ENCODE data around the gene NGB.

The NGB gene

DNA sequence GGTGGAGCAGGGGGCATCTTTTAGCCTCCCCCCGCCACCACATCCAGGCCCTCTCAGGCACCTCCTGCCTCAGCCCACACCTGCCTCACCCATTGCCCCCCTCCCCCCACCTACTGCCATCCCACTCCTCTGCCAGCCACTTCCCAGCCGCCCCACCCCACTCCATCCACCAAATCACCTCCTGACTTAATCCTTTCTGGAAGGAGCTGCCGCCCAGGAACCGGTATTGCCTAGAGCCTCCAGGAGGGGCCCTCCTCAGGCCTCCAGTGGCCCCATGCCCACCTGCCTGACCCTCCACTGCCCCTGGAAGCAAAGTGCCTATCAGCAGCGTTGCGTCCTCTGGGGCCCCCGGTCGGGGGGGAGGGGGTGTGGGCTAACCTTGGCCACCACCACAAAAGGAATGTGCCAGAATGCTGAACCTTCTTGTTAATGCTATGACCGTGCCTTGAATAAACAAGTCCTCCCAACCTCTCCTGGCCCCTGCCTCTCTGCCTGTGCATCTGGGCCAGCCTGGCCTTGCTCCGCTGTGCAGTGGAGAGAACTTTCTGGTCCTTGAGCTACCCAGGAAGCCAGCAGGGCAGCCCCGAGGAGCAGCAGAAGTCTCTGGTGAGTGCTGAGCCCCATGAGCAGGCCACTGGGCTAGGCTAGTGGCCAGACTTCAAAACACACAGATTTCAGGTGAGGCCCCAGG lies 11.8 kb downstream of the NGB start:
- no peak for DNase-seq (ENCODE audit: low read depth)
- TF ChIP-seq, protein P1, sequence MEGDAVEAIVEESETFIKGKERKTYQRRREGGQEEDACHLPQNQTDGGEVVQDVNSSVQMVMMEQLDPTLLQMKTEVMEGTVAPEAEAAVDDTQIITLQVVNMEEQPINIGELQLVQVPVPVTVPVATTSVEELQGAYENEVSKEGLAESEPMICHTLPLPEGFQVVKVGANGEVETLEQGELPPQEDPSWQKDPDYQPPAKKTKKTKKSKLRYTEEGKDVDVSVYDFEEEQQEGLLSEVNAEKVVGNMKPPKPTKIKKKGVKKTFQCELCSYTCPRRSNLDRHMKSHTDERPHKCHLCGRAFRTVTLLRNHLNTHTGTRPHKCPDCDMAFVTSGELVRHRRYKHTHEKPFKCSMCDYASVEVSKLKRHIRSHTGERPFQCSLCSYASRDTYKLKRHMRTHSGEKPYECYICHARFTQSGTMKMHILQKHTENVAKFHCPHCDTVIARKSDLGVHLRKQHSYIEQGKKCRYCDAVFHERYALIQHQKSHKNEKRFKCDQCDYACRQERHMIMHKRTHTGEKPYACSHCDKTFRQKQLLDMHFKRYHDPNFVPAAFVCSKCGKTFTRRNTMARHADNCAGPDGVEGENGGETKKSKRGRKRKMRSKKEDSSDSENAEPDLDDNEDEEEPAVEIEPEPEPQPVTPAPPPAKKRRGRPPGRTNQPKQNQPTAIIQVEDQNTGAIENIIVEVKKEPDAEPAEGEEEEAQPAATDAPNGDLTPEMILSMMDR (IDR thresholded peaks at IDR 0.05; ENCODE audit: low read length, missing control alignments): no peak
- H3K4me3 ChIP-seq (replicated peaks; ENCODE audit: low read depth, low read length): no peak overlapping the region

DNA sequence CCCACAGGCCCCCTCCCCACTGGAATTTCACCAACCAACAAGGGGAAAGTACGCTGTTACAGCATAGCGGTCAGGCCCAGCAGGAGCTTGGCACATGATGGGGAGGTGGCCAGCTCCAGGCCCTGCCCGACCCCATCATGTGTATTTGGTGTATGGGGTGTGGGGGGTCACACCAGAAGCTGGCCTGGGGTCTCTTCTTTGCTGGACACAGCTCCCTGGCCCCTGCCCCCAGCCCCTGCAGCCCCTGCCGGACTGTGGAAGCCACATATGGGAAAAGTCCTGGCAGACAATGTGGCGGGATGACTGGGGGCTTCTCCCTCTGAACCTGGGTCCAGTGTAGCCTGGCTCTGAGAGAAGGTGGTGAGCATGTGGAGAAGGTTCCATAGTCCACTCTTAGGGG lies 12.4 kb downstream of the NGB start:
- TF ChIP-seq, protein P1 (IDR thresholded peaks at IDR 0.05; ENCODE audit: low read length, missing control alignments): no peak
- no peak overlapping the region for H3K4me3 ChIP-seq (replicated peaks; ENCODE audit: low read depth, low read length)
- DNase-seq (ENCODE audit: low read depth): no peak

DNA sequence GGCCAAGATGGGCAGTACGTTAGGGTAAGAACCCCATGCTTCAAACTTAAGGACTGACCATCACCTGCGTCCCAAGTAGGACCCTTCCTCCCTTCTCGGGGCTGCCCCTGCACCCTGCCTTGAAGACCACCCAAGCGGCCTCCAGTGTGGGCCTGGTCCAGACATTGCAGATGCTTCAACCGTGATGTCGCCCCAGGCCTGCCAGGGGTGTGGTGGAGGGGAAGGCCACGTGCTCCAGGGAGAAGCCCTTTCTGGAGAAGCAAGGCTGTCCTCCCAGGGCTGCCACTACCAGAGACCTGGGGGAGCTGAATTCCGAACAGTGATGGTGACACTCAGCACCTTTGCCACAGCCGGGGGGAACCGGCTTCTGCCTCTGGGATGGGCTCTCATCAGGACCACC lies 13.3 kb downstream of the NGB start:
- H3K4me3 ChIP-seq (replicated peaks; ENCODE audit: low read depth, low read length): no peak overlapping the region
- no peak for DNase-seq (ENCODE audit: low read depth)
- TF ChIP-seq, protein P1 (IDR thresholded peaks at IDR 0.05; ENCODE audit: low read length, missing control alignments): no peak

DNA sequence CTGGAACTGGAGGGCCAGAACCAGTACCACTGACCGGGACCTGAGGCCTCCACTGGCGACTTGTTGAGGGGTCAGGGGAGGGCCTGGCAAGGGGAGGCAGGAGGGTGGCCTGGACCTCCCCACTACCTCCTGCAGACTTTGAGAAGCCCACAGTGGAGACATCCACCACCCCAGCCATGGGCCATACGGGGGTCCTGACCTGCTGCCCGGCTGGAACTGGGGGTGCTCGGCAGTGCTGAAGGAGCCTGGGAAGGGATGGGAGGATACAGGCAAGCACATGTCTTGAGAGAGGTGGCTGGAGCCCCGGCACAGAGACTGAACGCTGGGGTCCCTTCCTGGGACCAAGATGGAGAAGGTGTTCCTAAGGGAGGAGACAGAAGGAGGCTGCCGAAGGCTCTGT lies 14.3 kb downstream of the NGB start:
- TF ChIP-seq, protein P1 (IDR thresholded peaks at IDR 0.05; ENCODE audit: low read length, missing control alignments): no peak
- DNase-seq (ENCODE audit: low read depth): no peak
- no peak overlapping the region for H3K4me3 ChIP-seq (replicated peaks; ENCODE audit: low read depth, low read length)

DNA sequence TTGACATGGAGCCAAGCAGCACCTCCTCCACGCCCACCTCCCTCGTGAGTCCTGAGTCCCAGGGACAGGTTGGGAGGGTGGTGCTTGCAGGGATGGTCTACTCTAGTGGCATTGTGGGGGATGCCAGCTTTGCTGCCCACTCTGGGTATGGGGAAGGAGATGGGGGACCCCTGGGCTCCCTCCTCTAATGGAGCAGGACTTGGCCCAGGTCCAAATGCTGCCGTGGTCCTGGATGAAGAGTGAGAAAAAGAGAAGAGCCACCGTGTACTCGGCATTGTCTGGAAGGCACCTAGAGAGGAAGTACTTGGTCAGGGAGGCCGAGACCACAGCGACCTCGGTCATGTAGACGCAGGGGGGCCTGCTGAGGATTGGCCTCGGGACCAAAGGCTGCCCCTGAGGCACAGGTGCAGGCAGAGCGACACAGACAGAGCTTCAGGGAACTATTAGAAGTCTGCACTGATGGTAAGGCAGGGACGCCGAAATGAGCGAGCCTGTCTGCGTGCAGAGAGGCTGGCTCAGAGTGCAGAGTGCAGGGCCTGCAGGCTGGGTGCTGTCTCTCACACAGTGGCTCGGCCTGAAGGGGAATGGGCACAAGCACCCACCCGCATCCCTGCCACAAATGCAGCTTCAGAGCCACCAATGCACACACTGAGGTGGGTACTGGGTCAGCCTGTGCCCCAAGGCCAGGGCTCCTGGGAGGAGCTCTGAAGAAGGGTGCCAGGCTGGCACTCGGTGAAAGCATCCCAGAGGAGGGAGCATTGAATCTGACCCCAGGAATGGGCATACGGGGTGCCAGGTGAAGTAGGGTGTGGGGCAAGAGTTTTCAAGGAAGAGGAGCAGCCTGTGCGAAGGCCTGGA lies 17.4 kb downstream of the NGB start:
- no peak for DNase-seq (ENCODE audit: low read depth)
- TF ChIP-seq, protein P1 (IDR thresholded peaks at IDR 0.05; ENCODE audit: low read length, missing control alignments): no peak
- no peak overlapping the region for H3K4me3 ChIP-seq (replicated peaks; ENCODE audit: low read depth, low read length)

DNA sequence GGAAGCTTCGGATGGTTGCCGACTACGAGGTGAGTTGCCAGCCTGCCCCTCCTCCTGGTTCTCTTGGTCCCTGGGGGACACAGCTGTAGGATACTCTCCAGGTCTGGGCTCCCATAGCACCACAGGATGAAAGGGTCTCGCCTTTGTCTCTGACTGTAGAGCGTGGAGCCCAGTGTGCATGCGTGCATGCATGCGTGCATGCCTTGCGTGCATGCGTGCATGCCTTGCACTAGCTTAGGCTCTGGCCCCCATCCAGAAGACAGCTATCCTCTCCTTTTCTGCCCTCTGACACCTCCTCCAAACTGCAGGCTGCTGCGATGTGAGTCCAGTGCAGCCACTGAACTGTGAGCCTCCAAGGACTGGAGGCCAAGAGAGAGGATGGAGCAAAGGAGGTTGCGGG lies 19.1 kb downstream of the NGB start:
- no peak for DNase-seq (ENCODE audit: low read depth)
- H3K4me3 ChIP-seq (replicated peaks; ENCODE audit: low read depth, low read length): no peak overlapping the region
- TF ChIP-seq, protein P1 (IDR thresholded peaks at IDR 0.05; ENCODE audit: low read length, missing control alignments): no peak

All from fibroblast of pulmonary artery (primary cell).